Nasal cavity respiratory epithelium epithelial cell of viscerocranial mucosa (primary cell): ENCODE measurements around the gene BSG. TPM values are rescaled to one million over a fixed set of nuclear protein-coding genes. Genes with fewer than 3 reads are reported as not detected.

Experiments
- total RNA-seq: library from RNA; depleted of rRNA; stranded (reverse); fragments of >200 nt; gene quantifications from 2 replicates; pipeline ENCODE4 v1.2.3, GENCODE V29; 2014

The BSG gene
- total RNA-seq: 500 and 542 TPM in 2 replicates

DNA sequence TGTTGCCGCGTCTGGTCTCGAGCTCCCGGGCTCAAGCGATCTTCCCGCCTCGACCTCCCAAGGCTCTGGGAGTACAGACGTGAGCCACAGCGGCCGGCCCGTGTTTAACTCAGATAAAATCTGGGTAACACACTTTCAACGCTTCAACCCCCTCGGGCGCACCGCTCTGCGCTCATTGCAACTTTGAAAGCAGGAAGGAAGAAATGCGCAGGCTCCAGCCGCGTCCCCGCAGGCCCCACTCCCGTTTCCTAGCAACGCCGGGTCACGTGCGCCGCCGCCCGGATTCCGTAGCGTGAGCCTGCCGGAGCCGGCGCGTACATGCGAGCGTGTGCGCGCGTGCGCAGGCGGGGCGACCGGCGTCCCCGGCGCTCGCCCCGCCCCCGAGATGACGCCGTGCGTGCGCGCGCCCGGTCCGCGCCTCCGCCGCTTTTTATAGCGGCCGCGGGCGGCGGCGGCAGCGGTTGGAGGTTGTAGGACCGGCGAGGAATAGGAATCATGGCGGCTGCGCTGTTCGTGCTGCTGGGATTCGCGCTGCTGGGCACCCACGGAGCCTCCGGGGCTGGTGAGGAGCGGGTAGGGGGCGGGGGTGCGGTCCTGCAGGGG, at the start of gene BSG:
Gene BSG (plus strand): TSS at position 457 of the 603 bp plus-strand sequence. CDS start 39 bp downstream, at position 496.

DNA sequence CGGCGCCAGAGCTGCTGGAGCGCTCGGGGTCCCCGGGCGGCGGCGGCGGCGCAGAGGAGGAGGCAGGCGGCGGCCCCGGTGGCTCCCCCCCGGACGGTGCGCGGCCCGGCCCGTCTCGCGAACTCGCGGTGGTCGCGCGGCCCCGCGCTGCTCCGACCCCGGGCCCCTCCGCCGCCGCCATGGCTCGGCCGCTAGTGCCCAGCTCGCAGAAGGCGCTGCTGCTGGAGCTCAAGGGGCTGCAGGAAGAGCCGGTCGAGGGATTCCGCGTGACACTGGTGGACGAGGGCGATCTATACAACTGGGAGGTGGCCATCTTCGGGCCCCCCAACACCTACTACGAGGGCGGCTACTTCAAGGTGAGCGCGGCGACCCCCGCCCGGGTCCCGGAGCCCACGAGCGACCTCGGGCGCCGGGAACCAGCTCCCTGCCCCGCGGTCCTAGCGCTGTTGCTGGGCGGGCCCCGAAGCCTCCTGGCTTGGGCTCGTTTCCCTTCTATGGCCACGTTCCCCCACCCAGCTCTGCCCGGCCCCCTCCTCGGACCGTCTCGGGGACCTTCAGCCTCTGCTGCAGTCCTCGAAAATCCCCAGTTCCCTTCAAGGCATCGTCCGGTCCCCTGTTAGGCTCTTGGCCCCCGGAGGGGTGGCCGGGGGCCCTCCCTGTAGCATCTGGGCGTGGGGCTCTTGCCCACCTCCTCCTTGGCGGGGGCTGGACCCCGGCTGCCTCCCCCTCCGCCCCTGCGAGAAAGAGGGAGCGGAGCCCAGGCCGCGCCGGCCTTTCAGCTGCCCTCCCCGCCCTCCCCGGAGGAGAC, 40.4 kb upstream of the BSG start, which contains the start of gene CDC34:
Gene CDC34 (plus strand): TSS at position 8 of the 808 bp plus-strand sequence. CDS start 172 bp downstream, at position 180.

GRCh38 chr19:543910-544608, 28.3 kb upstream of the BSG start, which contains the start of gene GZMM:
Gene GZMM, plus strand, starts transcription at chr19:544053. Its CDS starts 19 bp downstream, at chr19:544072.

GRCh38 chr19:589693-590395, 17.4 kb downstream of the BSG start, which contains the start of gene HCN2:
Gene HCN2, plus strand, starts transcription at chr19:589881. Its CDS starts 65 bp downstream, at chr19:589946.

Other genes starting within 250 kb of the BSG start
- 17.4 and 27.2 TPM in 2 replicates for gene MIER2, start 227.8 kb upstream of the BSG start, total RNA-seq
- 0.21 and 0.34 TPM in 2 replicates for gene C2CD4C, start 163.4 kb upstream of the BSG start, total RNA-seq
- 0.34 and 3.3 TPM in 2 replicates for gene SHC2, start 111.6 kb upstream of the BSG start, total RNA-seq
- 0.14 TPM in 1 of 2 replicates, not detected in the other for gene MADCAM1, start 76.1 kb upstream of the BSG start, total RNA-seq
- gene TPGS1, start 65.1 kb upstream of the BSG start, total RNA-seq: 10.0 and 13.0 TPM in 2 replicates
- gene CDC34, start 40.8 kb upstream of the BSG start, total RNA-seq: 87.6 and 161 TPM in 2 replicates
- gene GZMM, start 28.5 kb upstream of the BSG start, total RNA-seq: not detected in 2 replicates
- gene HCN2, start 17.3 kb downstream of the BSG start, total RNA-seq: 0.34 and 1.3 TPM in 2 replicates
- gene POLRMT, start 60.9 kb downstream of the BSG start, total RNA-seq: 38.8 and 40.7 TPM in 2 replicates
- not detected in 2 replicates for gene FGF22, start 67.3 kb downstream of the BSG start, total RNA-seq
- gene RNF126, start 90.6 kb downstream of the BSG start, total RNA-seq: 40.3 and 49.2 TPM in 2 replicates
- 96.0 and 177 TPM in 2 replicates for gene FSTL3, start 103.8 kb downstream of the BSG start, total RNA-seq
- gene PRSS57, start 122.9 kb downstream of the BSG start, total RNA-seq: not detected in 2 replicates
- gene PALM, start 136.3 kb downstream of the BSG start, total RNA-seq: 0.34 and 23.0 TPM in 2 replicates
- 55.5 and 95.0 TPM in 2 replicates for gene MISP, start 178.5 kb downstream of the BSG start, total RNA-seq
- 120 and 273 TPM in 2 replicates for gene PTBP1, start 224.9 kb downstream of the BSG start, total RNA-seq
- gene PLPPR3, start 249.4 kb downstream of the BSG start, total RNA-seq: under 0.01 and 0.28 TPM in 2 replicates